Activated CD4-positive, alpha-beta T cell treated with anti-CD3 and anti-CD28 coated beads for 36 hours (primary cell): ENCODE data around the gene VRK2. TPM values are rescaled to one million over a fixed set of nuclear protein-coding genes. Genes with fewer than 3 reads are reported as not detected.
"Not testable (repeated sequence)": the region's sequence is repeated elsewhere in the genome, so short reads cannot be mapped to it uniquely, and the experiment has no call there.

ENCODE experiments used
- ATAC-seq: fragments of 200-7000 bp; cut with Tn5 transposase; one replicate; pipeline ENCODE4 v1.10.0; 2021; ENCODE audit warnings: mild to moderate bottlenecking, moderate library complexity
- CTCF ChIA-PET: fragments of 350-600 bp; sonication (Branson Sonifier 250); formaldehyde crosslinking; loops from one replicate; lab custom pipeline; 2021; ENCODE audit warnings: antibody characterized with exemption; lab: Charles Lee
- POLR2A ChIA-PET: fragments of 350-600 bp; sonication (Branson Sonifier 250); formaldehyde crosslinking; loops from one replicate; lab custom pipeline; 2021; ENCODE audit warnings: antibody characterized with exemption, inconsistent platforms; lab: Charles Lee
- DNase-seq: peaks from one replicate; pipeline ENCODE4 v3.0.0-alpha.2; 2020
- H3K27ac Mint-ChIP-seq: one replicate; pipeline ENCODE4 v1.8.0; 2021; ENCODE audit warnings: mixed read lengths
- H3K27me3 Mint-ChIP-seq: one replicate; pipeline ENCODE4 v1.8.0; 2021; ENCODE audit warnings: mixed read lengths
- H3K36me3 Mint-ChIP-seq: one replicate; pipeline ENCODE4 v1.8.0; 2021; ENCODE audit warnings: low read depth, mixed read lengths
- H3K4me1 Mint-ChIP-seq: one replicate; pipeline ENCODE4 v1.8.0; 2021; ENCODE audit warnings: mixed read lengths
- H3K4me3 Mint-ChIP-seq: one replicate; pipeline ENCODE4 v1.8.0; 2021; ENCODE audit warnings: mild to moderate bottlenecking, moderate library complexity, mixed read lengths
- H3K9me3 Mint-ChIP-seq: one replicate; pipeline ENCODE4 v1.8.0; 2021; ENCODE audit warnings: low read depth, mixed read lengths
- intact Hi-C, 2 experiments: fragments of 100-400 bp; cut with DNase I in 1 of 2; cut with micrococcal nuclease in 1 of 2; formaldehyde crosslinking; loops; one replicate each; pipeline versions ENCODE4 v1.14.2 to v1.15.1; 2022 to 2024; cut with DNase I, micrococcal nuclease
- total RNA-seq, 2 experiments: library from RNA; stranded (reverse); gene quantifications; one replicate each; pipeline ENCODE4 v1.2.3, GENCODE V29; 2021

VRK2 gene
- total RNA-seq, 2 experiments from 2014 or later: 22.1 to 28.4 TPM

GRCh38 chr2:58113563-58113962 lies 67.0 kb downstream of the VRK2 start:
- ATAC-seq, intact Hi-C loops, CTCF ChIA-PET, DNase-seq, H3K27me3 Mint-ChIP-seq, H3K4me3 Mint-ChIP-seq, H3K27ac Mint-ChIP-seq, H3K4me1 Mint-ChIP-seq, H3K9me3 Mint-ChIP-seq, POLR2A ChIA-PET: not testable (repeated sequence)
- peaks cover 11% of the 10 kb centered on the region for H3K36me3 Mint-ChIP-seq

DNA sequence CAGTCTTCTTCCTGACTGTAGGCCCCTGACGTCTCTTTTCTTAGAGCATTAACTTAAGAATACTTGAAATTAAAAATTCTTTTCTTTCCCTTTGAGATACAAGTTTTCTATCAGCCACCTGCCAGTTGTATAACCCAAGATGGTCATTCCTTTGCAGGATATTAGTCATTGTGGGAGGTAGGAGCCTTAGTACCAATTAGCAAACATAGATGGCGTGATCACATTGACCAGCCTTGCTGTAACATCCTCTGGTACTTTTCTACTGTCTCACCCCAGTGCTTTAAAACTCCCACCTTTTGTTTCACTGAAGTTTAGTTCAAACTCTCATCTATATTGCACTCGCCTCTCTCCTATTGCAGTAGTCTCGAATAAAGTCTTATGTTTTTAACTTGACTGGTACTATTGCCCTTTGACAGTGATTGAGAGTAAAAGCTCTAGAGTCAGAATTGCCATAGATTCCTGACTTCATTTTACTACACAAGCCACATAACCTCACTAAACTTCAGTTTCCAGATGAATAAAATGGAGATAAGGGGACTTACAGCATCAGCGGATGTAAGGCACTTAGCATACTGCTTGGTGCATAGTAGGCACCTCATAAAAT lies 74.1 kb downstream of the VRK2 start:
- ChIA-PET POLR2A (no interaction called here), CTCF (interaction anchor here (1.2 kb wide), 1 partner anchor 12 kb away, joined by 3 read pairs; no protein-coding TSS in a partner anchor)
- Mint-ChIP-seq H3K27me3 (no peaks in the 10 kb centered on the region), H3K27ac (no peak overlapping the region), H3K9me3 (peaks cover 2% of the 10 kb centered on the region), H3K4me3 (no peak overlapping the region), H3K4me1 (no peaks in the 10 kb centered on the region), H3K36me3 (peaks cover 23% of the 10 kb centered on the region)
- DNase-seq: no peak
- intact Hi-C loops: loop anchor here in 1 of 2 experiments (10.0 kb wide), 1 partner anchor 324 kb away; no protein-coding TSS in a partner anchor
- peak; percentile 23 for ATAC-seq

DNA sequence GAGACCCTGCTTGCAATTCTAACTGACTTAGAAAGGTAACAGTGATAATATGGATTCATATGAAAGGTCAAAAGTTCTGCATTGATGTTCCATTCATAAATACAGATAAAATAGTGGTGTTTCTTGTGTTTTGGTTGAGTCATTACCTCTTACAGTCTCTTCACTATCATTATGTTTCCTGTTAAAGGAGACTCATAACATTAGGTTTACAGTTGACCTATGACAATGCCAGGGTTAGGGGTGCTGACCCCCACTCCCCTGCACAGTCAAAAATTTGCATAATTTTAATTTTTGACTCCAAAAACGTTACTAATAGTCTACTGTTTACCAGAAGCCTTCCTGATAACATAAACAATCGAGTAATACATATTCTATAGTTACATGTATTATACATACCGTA lies 75.4 kb downstream of the VRK2 start:
- intact Hi-C loops: loop anchor here in 1 of 2 experiments (10.0 kb wide), 1 partner anchor 323 kb away; no protein-coding TSS in a partner anchor
- ChIA-PET POLR2A (no interaction called here), CTCF (no interaction called here)
- ATAC-seq (peak; percentile 53), DNase-seq (no peak)
- Mint-ChIP-seq H3K27ac (no peak overlapping the region), H3K9me3 (peaks cover 2% of the 10 kb centered on the region), H3K36me3 (peaks cover 22% of the 10 kb centered on the region), H3K4me3 (no peak overlapping the region), H3K4me1 (no peaks in the 10 kb centered on the region), H3K27me3 (no peaks in the 10 kb centered on the region)

DNA sequence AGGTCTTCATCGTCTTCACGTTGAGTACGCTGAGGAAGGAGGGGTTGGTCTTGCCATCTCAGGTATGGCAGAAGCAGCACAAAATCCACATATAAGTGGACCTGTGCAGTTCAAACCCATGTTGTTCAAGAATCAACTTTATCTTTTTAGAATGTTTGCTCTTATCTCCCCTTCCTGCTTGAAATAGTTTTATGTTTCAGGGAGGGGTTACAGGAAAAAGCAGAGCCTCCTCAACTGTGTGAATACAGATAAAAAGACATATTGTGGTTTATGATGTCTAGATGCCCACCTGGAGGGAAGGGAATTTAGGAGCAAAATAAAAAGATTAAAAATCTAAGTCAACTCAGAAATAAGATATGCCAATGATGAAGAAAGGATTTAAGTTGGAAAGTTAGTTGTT lies 75.9 kb downstream of the VRK2 start:
- POLR2A ChIA-PET: no interaction called here
- no peak for ATAC-seq
- no peak for DNase-seq
- H3K27ac Mint-ChIP-seq: no peak overlapping the region
- H3K27me3 Mint-ChIP-seq: no peaks in the 10 kb centered on the region
- no peaks in the 10 kb centered on the region for H3K4me1 Mint-ChIP-seq
- H3K4me3 Mint-ChIP-seq: no peak overlapping the region
- intact Hi-C loops: loop anchor here in 1 of 2 experiments (10.0 kb wide), 1 partner anchor 322 kb away; no protein-coding TSS in a partner anchor
- peaks cover 22% of the 10 kb centered on the region for H3K36me3 Mint-ChIP-seq
- CTCF ChIA-PET: no interaction called here
- H3K9me3 Mint-ChIP-seq: peaks cover 2% of the 10 kb centered on the region

- Mint-ChIP-seq H3K27me3 (no peaks in the 10 kb centered on the region), H3K4me1 (no peaks in the 10 kb centered on the region), H3K9me3 (no peaks in the 10 kb centered on the region), H3K4me3 (no peak overlapping the region), H3K36me3 (peaks cover 11% of the 10 kb centered on the region), H3K27ac (no peak overlapping the region)
- ATAC-seq (no peak), DNase-seq (no peak)
- intact Hi-C loops: loop anchor here in 1 of 2 experiments (10.0 kb wide), 1 partner anchor 318 kb away; no protein-coding TSS in a partner anchor
- POLR2A ChIA-PET: no interaction called here
- CTCF ChIA-PET: no interaction called here
Measured at GRCh38 chr2:58127111-58127510, 80.5 kb downstream of the VRK2 start.

- intact Hi-C loops: no loop called here
- no peak for ATAC-seq
- POLR2A ChIA-PET: no interaction called here
- Mint-ChIP-seq H3K27ac (no peak overlapping the region), H3K36me3 (peaks cover 13% of the 10 kb centered on the region), H3K4me1 (no peaks in the 10 kb centered on the region), H3K9me3 (no peaks in the 10 kb centered on the region), H3K27me3 (no peaks in the 10 kb centered on the region), H3K4me3 (no peak overlapping the region)
- no peak for DNase-seq
- CTCF ChIA-PET: no interaction called here
Measured at GRCh38 chr2:58130238-58130637, 83.6 kb downstream of the VRK2 start.

DNA sequence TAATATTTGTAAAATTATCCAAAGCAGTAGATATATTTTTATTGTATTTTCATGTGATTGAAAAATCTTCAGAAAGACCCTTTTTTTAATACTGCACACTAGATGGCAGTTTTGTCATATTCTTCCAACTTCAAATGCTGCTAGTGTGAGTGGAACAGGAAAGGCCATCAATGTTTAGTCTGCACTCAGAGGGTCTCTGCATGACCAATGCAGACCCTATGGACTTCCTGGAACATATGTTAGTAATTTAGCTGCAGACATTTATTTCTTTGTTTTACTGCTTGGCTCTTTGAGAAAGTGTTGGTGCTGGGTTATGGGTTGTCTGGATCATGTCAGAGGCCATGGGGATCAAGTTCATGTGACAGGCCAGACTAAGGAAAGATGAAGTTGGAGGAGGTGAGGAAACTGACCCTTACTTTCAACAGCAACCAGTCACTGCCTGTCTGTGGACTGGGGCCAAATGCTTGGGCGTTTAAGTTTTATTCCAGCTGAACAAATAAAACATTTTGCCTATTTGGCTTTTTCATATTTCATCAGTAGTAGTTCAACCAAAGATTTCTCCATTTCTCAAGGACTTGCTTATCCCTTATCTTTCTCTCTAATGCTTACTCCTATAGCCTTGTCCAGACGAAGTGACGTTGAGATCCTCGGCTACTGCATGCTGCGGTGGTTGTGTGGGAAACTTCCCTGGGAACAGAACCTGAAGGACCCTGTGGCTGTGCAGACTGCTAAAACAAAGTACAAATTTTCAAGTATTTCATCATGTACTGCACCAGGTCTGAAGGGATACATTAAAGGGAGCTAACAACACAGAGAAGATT lies 84.8 kb downstream of the VRK2 start:
- POLR2A ChIA-PET: no interaction called here
- CTCF ChIA-PET: interaction anchor here (1.2 kb wide), 1 partner anchor 18 kb away, joined by 3 read pairs; no protein-coding TSS in a partner anchor
- DNase-seq (no peak), ATAC-seq (no peak)
- Mint-ChIP-seq H3K27ac (no peak overlapping the region), H3K27me3 (no peaks in the 10 kb centered on the region), H3K9me3 (no peaks in the 10 kb centered on the region), H3K4me1 (no peaks in the 10 kb centered on the region), H3K4me3 (no peak overlapping the region), H3K36me3 (peaks cover 13% of the 10 kb centered on the region)
- intact Hi-C loops: no loop called here

- Mint-ChIP-seq H3K9me3 (no peaks in the 10 kb centered on the region), H3K4me1 (no peaks in the 10 kb centered on the region), H3K27ac (no peak overlapping the region), H3K36me3 (peaks cover 16% of the 10 kb centered on the region), H3K27me3 (no peaks in the 10 kb centered on the region), H3K4me3 (no peak overlapping the region)
- DNase-seq (no peak), ATAC-seq (no peak)
- ChIA-PET CTCF (no interaction called here), POLR2A (no interaction called here)
- intact Hi-C loops: no loop called here
Measured at GRCh38 chr2:58133395-58133794, 86.8 kb downstream of the VRK2 start.

GRCh38 chr2:58135861-58136260 lies 89.3 kb downstream of the VRK2 start:
- no peaks in the 10 kb centered on the region for H3K9me3 Mint-ChIP-seq
- ChIA-PET POLR2A (no interaction called here), CTCF (no interaction called here)
- DNase-seq: no peak
- H3K27me3 Mint-ChIP-seq: no peaks in the 10 kb centered on the region
- no peak for ATAC-seq
- H3K27ac Mint-ChIP-seq: no peak overlapping the region
- intact Hi-C loops: no loop called here
- H3K4me3 Mint-ChIP-seq: no peak overlapping the region
- no peaks in the 10 kb centered on the region for H3K4me1 Mint-ChIP-seq
- peaks cover 20% of the 10 kb centered on the region for H3K36me3 Mint-ChIP-seq

- POLR2A ChIA-PET: no interaction called here
- Mint-ChIP-seq H3K4me3 (no peak overlapping the region), H3K36me3 (peaks cover 17% of the 10 kb centered on the region), H3K9me3 (no peaks in the 10 kb centered on the region), H3K27ac (no peak overlapping the region), H3K27me3 (no peaks in the 10 kb centered on the region), H3K4me1 (no peaks in the 10 kb centered on the region)
- DNase-seq (no peak), ATAC-seq (no peak)
- intact Hi-C loops: no loop called here
- CTCF ChIA-PET: no interaction called here
Measured at GRCh38 chr2:58137221-58137620, 90.6 kb downstream of the VRK2 start.

- DNase-seq: no peak
- CTCF ChIA-PET: no interaction called here
- Mint-ChIP-seq H3K4me1 (no peaks in the 10 kb centered on the region), H3K4me3 (no peak overlapping the region), H3K27me3 (no peaks in the 10 kb centered on the region), H3K27ac (no peak overlapping the region), H3K36me3 (peaks cover 15% of the 10 kb centered on the region), H3K9me3 (no peaks in the 10 kb centered on the region)
- POLR2A ChIA-PET: no interaction called here
- intact Hi-C loops: no loop called here
- ATAC-seq: no peak
Measured at GRCh38 chr2:58137856-58138255, 91.2 kb downstream of the VRK2 start.
